ENCODE results near the gene DNAJB14.

Gene DNAJB14

GRCh38 chr4:99860521-99860920 is 85.9 kb downstream of the DNAJB14 start:
- Histone ChIP-seq H3K4me3 (ENCODE audit: low read depth in 1 of 2, low read length in 2 of 2) (no peak overlapping the region), H3K79me2 (ENCODE audit: insufficient read depth, low read length) (no peaks in the 10 kb centered on the region), H3K27ac (ENCODE audit: low read length) (no peak overlapping the region), H3K4me1 (ENCODE audit: insufficient read depth, low read length) (no peaks in the 10 kb centered on the region), H3K4me2 (ENCODE audit: insufficient read depth, low read length) (no peak overlapping the region), H3K9ac (ENCODE audit: low read depth, low read length) (no peak overlapping the region), H3K27me3 (ENCODE audit: insufficient read depth, low read length, poor library complexity) (no peaks in the 10 kb centered on the region), H3K9me3 (ENCODE audit: insufficient read depth, low read length, severe bottlenecking) (no peaks in the 10 kb centered on the region), H4K20me1 (ENCODE audit: insufficient read depth, low read length) (no peaks in the 10 kb centered on the region), H2AFZ (ENCODE audit: low read depth, low read length) (no peak overlapping the region), H3K36me3 (ENCODE audit: insufficient read depth, low read length) (no peaks in the 10 kb centered on the region)
- ATAC-seq (ENCODE audit: insufficient read depth, low read depth): no peak
- DNase-seq: no peak
- TF ChIP-seq CTCF (IDR thresholded peaks at IDR 0.05; ENCODE audit: borderline replicate concordance, extremely low read depth, low read length, poor library complexity, severe bottlenecking): no peak
- TF ChIP-seq EZH2 (IDR thresholded peaks at IDR 0.05; ENCODE audit: borderline replicate concordance, low read depth, low read length, severe bottlenecking): no peak

GRCh38 chr4:99859618-99860017 is 86.8 kb downstream of the DNAJB14 start:
- TF ChIP-seq CTCF (IDR thresholded peaks at IDR 0.05; ENCODE audit: borderline replicate concordance, extremely low read depth, low read length, poor library complexity, severe bottlenecking) (no peak), EZH2 (IDR thresholded peaks at IDR 0.05; ENCODE audit: borderline replicate concordance, low read depth, low read length, severe bottlenecking) (no peak)
- Histone ChIP-seq H3K27ac (ENCODE audit: low read length) (no peak overlapping the region), H4K20me1 (ENCODE audit: insufficient read depth, low read length) (no peaks in the 10 kb centered on the region), H3K9me3 (ENCODE audit: insufficient read depth, low read length, severe bottlenecking) (no peaks in the 10 kb centered on the region), H2AFZ (ENCODE audit: low read depth, low read length) (no peak overlapping the region), H3K36me3 (ENCODE audit: insufficient read depth, low read length) (no peaks in the 10 kb centered on the region), H3K9ac (ENCODE audit: low read depth, low read length) (no peak overlapping the region), H3K79me2 (ENCODE audit: insufficient read depth, low read length) (no peaks in the 10 kb centered on the region), H3K4me3 (ENCODE audit: low read depth in 1 of 2, low read length in 2 of 2) (no peak overlapping the region), H3K4me2 (ENCODE audit: insufficient read depth, low read length) (no peak overlapping the region), H3K27me3 (ENCODE audit: insufficient read depth, low read length, poor library complexity) (no peaks in the 10 kb centered on the region), H3K4me1 (ENCODE audit: insufficient read depth, low read length) (no peaks in the 10 kb centered on the region)
- ATAC-seq (ENCODE audit: insufficient read depth, low read depth) (no peak), DNase-seq (no peak)

- no peak for DNase-seq
- Histone ChIP-seq H3K9ac (ENCODE audit: low read depth, low read length) (no peak overlapping the region), H2AFZ (ENCODE audit: low read depth, low read length) (no peak overlapping the region), H3K36me3 (ENCODE audit: insufficient read depth, low read length) (no peaks in the 10 kb centered on the region), H3K4me2 (ENCODE audit: insufficient read depth, low read length) (no peak overlapping the region), H3K27ac (ENCODE audit: low read length) (no peak overlapping the region), H3K27me3 (ENCODE audit: insufficient read depth, low read length, poor library complexity) (peaks cover 2% of the 10 kb centered on the region), H4K20me1 (ENCODE audit: insufficient read depth, low read length) (no peaks in the 10 kb centered on the region), H3K4me3 (ENCODE audit: low read depth in 1 of 2, low read length in 2 of 2) (no peak overlapping the region), H3K9me3 (ENCODE audit: insufficient read depth, low read length, severe bottlenecking) (no peaks in the 10 kb centered on the region), H3K4me1 (ENCODE audit: insufficient read depth, low read length) (no peaks in the 10 kb centered on the region), H3K79me2 (ENCODE audit: insufficient read depth, low read length) (no peaks in the 10 kb centered on the region)
- no peak for TF ChIP-seq CTCF (IDR thresholded peaks at IDR 0.05; ENCODE audit: borderline replicate concordance, extremely low read depth, low read length, poor library complexity, severe bottlenecking)
- no peak for TF ChIP-seq EZH2 (IDR thresholded peaks at IDR 0.05; ENCODE audit: borderline replicate concordance, low read depth, low read length, severe bottlenecking)
- ATAC-seq (ENCODE audit: insufficient read depth, low read depth): no peak
These were observed 89.1 kb downstream of the DNAJB14 start for GRCh38 chr4:99857307-99857706.

GRCh38 chr4:99856166-99856565 is 90.3 kb downstream of the DNAJB14 start:
- no peaks in the 10 kb centered on the region for H3K36me3 ChIP-seq (ENCODE audit: insufficient read depth, low read length)
- no peak overlapping the region for H2AFZ ChIP-seq (ENCODE audit: low read depth, low read length)
- H3K27ac ChIP-seq (ENCODE audit: low read length): no peak overlapping the region
- H3K9me3 ChIP-seq (ENCODE audit: insufficient read depth, low read length, severe bottlenecking): no peaks in the 10 kb centered on the region
- ATAC-seq (ENCODE audit: insufficient read depth, low read depth) (no peak), DNase-seq (no peak)
- peaks cover 2% of the 10 kb centered on the region for H3K27me3 ChIP-seq (ENCODE audit: insufficient read depth, low read length, poor library complexity)
- no peak for TF ChIP-seq CTCF (IDR thresholded peaks at IDR 0.05; ENCODE audit: borderline replicate concordance, extremely low read depth, low read length, poor library complexity, severe bottlenecking)
- TF ChIP-seq EZH2 (IDR thresholded peaks at IDR 0.05; ENCODE audit: borderline replicate concordance, low read depth, low read length, severe bottlenecking): no peak
- no peak overlapping the region for H3K4me3 ChIP-seq (ENCODE audit: low read depth in 1 of 2, low read length in 2 of 2)
- H3K4me1 ChIP-seq (ENCODE audit: insufficient read depth, low read length): no peaks in the 10 kb centered on the region
- no peak overlapping the region for H3K9ac ChIP-seq (ENCODE audit: low read depth, low read length)
- H4K20me1 ChIP-seq (ENCODE audit: insufficient read depth, low read length): no peaks in the 10 kb centered on the region
- H3K79me2 ChIP-seq (ENCODE audit: insufficient read depth, low read length): no peaks in the 10 kb centered on the region
- no peak overlapping the region for H3K4me2 ChIP-seq (ENCODE audit: insufficient read depth, low read length)
